SK-N-SH treated with all-trans-retinoic acid at 6 μM for 48 hours (cell line): ENCODE measurements around the gene NFIX.

Experiments
- RARB ChIP-seq: fragments of 250-450 bp; sonication (Bioruptor Pico); IDR thresholded peaks from 2 replicates; pipeline ENCODE4 v1.8.0; 2021; ENCODE audit warnings: mild to moderate bottlenecking, moderate library complexity
- ZFP3 ChIP-seq: fragments of 250-450 bp; sonication (Bioruptor Pico); IDR thresholded peaks from 2 replicates; pipeline ENCODE4 v1.5.0; 2020; ENCODE audit warnings: mild to moderate bottlenecking, moderate library complexity

- TF ChIP-seq ZFP3 (CRISPR knock-in tag), result no peak
- TF ChIP-seq RARB (CRISPR knock-in tag), result no peak
Measured at GRCh38 chr19:13100031-13100588, 104.8 kb downstream of the NFIX start.
